Muscle of back (tissue), 11 donors: ENCODE data around the gene DSCAM. TPM values are rescaled to one million over a fixed set of nuclear protein-coding genes. Genes with fewer than 3 reads are reported as not detected.

ENCODE experiments used
- DNase-seq, 3 donors: peaks; one replicate each; pipeline versions ENCODE4 v3.0.0 to v3.0.0-alpha.2; 2013
- polyA plus RNA-seq, 10 donors: library from polyadenylated mRNA; unstranded; fragments of 120-200 nt; gene quantifications; one replicate each; pipeline ENCODE4 v1.2.1, GENCODE V29; 2013; ENCODE audit not compliant: insufficient read length in 10 of 10

Gene DSCAM
- polyA plus RNA-seq, 10 donors = 0.57 to 3.1 (median 1.7) TPM

DNA sequence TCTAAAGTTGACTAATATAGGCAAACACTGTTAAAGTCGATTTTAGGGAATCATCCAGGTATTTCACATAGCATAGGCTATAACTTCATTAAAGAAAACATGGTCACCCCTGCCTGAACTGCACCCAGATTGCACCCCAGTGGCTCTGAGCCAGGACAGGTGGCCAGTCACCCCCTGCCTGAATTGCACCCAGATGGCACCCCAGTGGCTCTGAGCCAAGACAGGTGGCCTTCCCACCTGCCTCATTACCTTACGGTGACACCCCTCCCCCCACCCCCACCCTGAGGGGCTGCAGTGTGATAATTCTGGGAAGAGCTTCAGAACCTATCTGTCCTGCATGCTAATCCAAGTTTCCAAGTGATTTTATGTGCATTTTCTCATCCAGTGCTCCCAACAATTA, 78.9 kb downstream of the DSCAM start:
- DNase-seq = no peak

DNA sequence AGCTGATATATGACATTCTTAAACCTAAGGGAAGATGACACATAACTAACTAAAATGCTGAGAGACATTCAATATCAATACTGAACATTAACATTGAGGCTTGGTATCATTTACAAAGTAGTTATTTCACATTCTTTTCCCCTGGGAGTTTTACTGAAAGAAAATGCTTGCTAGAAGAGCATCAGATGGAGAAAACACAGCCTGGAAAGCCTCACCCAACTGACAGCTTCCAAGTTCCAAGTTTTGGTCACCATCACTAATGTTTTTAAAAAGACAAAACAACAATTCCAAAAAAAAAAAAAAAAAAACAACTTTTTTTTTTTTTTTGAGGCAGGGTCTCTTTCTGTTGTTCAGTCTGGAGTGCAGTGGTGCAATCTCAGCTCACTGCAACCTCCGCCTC, 80.6 kb downstream of the DSCAM start:
- DNase-seq = no peak

DNA sequence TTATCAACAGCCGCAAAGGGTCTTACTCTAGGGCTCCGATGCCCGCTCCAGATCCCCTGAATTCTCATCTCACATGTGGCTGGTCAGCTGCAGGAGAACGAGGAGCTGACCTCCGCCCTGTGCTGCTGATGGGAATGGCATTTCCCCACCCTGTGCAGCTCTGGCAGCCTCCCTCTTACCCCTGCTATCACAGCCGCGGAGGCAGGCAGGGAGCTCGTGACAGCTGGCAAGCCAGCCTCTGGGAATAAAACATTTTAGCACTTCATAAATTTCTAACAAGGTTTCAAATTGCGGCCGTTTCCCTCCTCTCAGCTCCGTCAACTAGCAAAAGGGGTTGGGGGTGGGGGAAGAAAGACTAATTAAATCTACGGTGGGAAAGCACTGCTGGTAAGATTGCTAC, 81.1 kb downstream of the DSCAM start:
- DNase-seq = peak; percentile 10 to 38 (median 25)

DNA sequence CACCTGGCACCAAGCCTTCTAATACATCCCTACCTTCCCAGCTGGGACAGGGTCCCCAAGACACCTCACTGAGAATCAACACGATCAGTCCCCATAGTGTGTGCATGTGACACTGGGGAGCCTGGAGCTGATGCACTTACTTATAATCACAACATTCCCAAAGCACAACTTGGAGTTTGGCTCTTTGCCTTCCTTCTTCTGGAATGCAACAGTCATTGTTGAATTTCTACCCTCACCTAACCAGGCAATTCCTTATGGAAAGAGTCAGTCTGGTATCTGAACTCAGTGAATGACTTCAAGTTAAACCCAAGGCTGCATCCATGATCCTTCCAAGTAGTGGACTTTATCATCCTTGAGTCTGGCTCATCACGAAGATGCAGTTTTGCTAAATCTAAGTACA, 86.1 kb downstream of the DSCAM start:
- DNase-seq = peak in 1 of 3 donors; percentile 20

DNA sequence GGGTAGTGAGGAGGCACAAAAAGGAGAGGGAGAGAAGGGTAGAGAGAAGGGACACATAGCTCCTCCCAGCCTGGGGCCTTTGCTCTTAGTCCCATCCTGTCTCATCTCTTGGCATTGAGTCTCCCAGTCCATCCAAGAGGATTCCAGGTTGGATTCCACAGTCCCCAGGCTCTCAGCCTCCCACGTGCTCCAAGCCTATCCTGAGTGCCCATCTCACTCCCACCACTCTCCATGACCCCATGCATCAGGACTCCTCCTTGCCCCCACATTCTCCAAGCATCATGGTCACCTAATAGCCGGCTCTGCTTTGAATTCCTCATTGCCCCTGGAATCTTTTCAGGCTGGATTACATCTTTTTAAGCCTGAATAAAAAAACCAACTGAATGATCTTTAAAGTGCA, 87.9 kb downstream of the DSCAM start:
- no peak for DNase-seq

DNA sequence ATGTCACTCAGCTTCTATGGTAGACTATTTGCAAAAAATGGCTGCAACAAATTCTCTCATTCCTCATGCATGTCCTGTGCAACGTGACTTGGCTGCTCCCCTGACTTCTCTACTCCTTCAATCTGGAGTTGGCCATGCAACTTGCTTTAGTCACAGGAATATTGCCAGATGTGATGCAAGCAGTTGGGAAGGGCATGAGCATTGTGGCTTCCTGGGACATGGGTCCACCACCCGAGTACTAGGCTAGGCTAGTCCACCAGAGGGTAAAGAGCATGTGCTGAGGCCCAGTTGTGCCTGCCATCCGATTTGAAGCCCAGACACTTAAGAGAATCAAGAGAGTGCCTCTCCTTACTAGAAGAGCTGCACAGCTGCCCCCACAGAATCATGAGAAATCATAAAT, 89.6 kb downstream of the DSCAM start:
- no peak for DNase-seq

DNA sequence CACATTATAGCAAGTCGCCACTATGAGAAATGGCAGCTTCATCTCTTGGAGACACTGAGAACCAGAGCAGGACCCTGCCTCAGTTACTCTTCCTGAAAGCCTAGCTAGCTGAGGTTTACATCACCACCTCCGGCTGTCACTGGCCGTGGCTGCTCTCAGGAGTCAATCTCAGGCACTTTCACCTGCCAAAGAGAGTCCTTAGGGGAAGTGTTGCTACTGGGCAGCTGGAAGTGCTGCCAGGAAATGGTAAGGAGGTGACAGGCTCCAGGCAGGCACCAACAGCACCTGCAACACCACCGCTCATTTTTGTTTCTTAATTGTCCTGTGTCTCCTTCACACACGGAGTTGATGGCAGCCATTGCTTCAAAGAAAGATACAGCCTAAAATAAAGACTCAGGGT, 92.5 kb downstream of the DSCAM start:
- DNase-seq = no peak

DNA sequence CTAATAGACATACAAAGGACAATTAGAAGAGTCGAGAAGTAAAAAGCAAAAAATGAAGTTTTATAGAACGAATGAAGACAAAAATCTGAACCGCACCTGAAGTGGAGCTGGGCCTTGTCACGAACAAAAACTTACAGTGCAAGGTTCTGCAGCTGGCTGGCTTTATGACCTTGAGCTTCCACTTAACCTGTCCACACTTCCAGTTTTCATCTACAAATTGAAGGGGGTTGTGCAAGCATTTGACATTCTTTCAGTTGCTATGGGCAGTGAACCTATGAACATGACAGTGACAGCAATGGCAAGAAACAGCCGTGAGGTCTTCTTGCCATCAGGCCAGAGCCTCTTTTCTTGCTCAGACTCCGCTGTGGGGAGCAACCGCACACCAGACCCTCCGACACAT, 93.2 kb downstream of the DSCAM start:
- DNase-seq = no peak

DNA sequence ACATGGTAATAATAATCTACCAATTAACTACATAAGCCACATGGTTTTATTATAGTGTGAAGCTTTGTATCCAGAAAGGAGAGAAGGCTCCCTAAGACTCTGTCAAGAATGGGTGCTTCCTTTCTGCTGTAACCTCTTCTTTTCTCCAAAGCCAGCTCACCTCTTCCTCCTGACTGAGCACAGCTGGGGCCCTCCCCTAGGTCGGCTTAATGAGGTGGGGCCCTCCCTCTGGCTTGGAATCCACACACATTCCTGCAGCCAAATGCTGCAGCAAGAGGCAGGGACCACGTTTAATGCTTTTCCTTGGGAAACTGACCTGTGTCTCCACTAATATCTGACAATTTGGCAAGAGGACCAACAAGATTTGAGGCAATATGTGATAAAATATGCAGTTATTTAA, 94.8 kb downstream of the DSCAM start:
- no peak for DNase-seq

DNA sequence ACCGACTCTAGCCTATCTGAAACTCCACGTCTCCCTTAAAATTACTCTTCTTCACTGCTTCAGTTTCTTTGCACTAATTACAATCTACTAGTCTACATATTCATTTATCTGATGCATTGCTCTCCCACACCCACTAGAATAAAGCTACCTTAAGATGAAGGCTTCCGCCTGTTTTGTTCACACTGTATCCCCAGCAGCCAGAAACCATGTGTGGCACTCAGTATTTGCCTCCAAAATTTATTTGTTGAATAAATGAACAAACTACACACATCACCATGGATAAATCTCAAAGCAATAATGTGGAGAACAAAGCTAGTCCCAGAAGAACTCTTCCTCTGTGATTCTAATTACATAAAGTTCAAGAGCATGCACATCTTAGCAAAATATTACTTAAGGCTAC, 95.7 kb downstream of the DSCAM start:
- DNase-seq = no peak

DNA sequence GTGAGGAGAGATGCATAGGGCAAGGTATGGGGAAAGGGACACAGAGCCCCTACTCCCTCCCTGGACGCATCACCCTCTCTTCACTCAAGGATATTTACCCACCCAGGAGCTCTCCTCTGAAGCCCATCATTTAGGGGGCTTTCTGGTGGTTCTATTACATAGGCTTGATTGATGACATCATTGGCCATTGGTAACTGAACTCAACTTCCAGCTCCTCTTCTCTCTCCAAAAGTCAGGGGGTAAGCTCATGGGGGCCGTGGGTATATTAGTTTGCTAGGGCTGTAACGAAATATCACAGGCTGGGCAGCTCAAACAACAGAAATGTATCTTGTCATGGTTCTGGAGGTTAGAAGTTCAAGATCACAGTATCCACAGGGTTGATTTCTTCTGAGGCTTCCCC, 110.8 kb downstream of the DSCAM start:
- DNase-seq = no peak

DNA sequence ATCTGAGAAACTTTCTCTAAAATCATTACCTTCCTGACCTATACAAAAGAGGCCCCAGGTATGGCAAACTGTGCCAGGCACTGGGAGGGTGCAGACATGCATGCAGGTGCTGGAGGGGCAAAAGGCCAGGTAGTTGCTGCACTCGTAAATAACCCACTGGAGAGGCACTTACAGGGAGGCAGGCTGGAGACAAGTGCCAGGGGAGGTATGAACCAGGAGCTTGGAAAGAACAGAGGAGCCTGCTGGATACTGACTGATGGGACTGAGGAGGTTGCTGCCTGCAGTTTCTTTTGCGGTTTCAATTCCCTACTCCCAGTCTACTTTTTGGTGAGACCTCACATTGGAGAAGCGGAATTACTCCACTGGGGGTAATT, 113.9 kb downstream of the DSCAM start:
- DNase-seq = no peak

DNA sequence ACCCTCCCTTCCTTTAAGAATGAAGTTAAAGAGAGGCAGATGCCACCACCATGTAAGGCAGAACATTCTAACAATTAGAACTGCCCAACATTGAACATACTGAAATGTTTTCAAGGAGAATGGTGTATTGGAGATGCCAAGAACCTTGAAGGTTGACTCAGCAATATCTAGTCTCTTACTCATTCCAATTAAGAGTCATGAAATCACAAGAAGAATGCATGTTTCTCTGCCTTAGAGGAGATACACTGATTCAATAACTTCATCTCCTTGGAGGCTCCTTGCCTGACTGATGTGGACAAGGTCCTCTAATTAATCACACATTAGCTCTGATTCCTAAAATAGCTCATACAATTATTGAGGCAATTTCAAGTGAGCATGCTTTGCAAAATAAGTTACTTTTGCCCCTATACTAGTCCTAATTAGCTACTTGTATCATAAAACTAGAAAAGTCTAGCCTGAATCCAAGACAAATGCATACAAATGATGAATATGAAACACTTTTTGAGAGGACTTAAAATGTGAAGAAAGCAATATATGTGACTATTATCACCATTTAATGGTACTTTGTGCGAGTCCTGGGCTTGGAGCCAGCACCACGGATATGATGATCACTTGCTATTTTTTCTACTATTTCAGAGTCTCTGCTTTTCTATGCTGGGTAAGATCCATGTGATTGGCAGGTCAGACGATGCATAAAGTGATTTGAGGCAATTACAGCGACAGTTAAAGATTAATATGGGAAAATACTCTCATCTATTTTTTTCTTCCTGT, 114.5 kb downstream of the DSCAM start:
- peak in 1 of 3 donors; percentile 62 for DNase-seq

DNA sequence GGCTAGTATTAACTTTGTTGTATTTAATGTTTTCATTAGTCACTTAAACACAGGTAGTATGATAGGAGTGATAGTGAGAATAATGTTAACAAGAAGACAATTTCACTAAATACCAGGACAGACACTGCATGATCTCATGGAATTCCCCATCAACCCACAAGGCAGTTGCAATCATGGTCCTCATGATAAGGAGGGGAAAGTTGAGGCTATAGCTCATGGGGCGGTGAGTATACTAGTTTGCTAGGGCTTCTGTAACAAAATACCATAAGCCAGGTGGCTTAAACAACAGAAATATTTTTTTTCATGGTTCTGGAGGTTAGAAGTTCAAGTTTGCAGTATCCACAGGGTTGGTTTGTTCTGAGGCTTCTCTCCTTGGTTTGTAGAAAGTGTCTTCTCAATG, 115.8 kb downstream of the DSCAM start:
- no peak for DNase-seq

DNA sequence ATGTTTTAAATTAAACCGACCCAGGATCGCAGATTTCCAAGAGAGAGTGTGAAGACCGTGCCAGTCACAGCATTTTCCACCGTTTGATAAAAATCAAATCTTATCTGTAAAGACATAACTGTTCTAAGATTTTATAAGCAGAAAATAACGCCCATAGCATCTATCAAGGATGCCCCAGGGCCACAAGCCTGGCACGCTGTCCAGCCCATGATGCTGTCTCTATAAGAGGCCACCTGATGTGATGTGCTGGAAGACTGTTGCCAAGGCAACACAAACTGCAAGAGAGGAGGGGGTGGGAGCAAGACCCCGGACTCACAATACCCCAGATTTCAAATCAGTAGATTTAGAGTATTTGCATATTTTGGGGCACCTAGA, 116.5 kb downstream of the DSCAM start:
- no peak for DNase-seq

DNA sequence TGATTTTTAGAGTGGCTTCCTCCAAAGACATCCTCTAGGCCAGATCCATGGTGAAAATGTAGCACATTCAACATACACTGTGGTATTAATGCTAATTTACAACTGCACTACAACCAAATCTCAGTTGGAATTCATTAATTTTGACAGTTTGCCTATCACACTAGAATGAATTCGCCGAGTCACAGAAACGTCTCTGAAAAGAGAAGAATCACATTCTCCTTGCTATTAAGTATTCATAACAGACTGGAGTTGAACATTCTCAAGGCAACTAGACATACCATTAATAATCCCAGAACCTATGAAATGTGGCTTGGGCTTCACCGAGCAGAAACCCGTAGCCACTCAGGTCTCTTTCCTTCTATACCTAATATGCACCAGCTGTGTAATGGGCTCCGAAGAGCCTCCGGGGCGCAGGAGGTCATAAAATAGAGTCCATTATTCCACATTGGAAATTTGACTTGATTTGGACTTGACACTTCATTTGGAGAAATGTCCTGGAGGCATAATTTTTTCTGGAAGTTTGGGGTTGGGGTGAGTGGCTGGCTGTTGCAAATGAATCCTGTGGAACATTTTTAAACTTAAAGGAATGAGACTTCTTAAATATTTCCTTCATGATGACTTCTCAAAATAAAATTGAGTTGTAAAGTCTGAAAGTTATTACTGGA, 117.1 kb downstream of the DSCAM start:
- DNase-seq = no peak

DNA sequence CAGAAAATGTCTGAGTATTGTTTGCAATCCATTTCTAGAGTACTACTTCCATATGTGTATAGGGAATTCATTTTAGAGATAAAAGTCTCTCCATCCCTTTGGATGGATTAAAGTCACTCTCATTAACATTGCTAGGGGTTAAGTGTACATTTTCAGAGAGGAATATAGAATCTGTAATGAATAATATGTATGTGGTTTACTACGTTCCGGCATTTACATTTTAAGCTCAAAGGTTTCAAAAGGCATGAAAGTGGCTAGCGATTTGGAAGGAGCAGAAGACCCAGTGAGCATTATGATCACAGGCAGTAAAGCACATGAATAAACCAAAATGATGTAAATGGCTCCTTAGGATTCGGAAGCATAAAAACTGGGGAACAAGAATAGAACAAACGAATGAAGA, 123.0 kb downstream of the DSCAM start:
- DNase-seq = no peak

DNA sequence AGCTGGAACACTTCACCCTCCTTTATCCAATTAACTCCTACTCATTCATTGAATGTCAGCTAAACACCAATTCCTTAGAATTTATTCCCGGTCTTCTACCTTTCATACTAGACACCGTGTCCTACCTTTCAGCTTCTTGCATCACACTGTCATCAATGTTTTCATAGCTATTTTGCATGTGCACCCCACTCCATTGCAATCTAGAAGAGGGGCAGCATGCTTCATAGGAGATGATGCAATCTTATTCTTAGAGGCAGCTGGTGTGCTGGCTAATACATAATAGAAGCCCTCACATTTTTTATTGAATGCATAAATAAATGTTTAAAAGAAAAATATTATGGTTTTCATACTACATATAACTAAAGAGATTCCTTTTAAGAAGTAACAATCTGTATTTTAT, 123.6 kb downstream of the DSCAM start:
- no peak for DNase-seq

DNA sequence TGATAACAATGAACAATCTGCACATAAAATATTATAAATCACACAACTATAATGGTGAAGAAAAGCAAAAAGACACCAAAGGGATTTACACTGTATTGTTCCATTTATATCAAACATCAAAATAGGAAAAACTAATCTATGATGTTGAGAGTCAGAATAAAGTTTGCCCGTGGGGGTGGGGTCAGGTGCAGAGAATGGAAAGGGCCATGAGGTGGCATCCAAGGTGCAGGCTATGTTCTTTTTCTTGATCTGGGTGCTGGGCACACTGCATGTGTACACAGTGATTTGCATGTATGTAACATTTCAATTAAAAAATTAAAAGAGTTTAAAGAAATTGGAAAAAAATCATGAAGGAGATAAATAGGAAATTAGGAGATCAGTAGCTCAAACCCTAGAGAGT, 127.3 kb downstream of the DSCAM start:
- DNase-seq = no peak

DNA sequence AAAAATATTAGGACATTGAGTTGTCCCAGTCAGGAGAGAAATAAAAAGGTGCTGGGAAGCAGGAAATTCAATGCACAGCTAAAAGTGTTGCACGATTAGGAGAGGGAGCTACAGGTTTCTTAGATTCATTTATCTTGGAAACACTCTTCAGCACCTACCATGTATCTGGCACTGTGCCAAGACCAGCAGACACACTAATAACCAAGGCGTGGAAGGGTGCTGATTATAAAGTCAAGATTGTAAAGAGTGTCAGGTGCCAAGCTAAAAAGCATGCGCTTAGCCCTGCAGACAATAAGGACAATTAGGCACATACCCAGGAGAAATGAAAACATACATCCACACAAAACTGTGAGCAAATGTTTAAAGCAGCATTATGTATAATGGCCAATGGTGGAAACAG, 129.9 kb downstream of the DSCAM start:
- no peak for DNase-seq

DNA sequence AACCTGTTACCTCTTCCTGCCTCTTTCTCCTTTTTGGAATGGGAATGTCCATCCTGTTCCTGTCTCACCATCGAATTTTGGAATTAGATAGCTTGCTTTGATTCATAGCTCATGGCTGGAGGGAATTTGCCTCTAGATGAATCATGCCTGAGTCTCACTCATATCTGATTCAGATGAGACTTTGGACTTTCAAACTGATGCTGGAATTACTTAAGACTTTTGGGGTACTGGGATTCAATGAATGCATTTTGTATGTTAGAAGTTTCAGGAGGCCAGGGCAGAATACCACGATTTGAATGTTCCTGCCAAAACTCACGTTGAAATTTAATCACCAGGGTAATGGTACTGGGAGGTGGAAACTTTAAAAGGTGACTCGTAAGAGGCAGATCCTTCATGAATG, 132.4 kb downstream of the DSCAM start:
- no peak for DNase-seq

DNA sequence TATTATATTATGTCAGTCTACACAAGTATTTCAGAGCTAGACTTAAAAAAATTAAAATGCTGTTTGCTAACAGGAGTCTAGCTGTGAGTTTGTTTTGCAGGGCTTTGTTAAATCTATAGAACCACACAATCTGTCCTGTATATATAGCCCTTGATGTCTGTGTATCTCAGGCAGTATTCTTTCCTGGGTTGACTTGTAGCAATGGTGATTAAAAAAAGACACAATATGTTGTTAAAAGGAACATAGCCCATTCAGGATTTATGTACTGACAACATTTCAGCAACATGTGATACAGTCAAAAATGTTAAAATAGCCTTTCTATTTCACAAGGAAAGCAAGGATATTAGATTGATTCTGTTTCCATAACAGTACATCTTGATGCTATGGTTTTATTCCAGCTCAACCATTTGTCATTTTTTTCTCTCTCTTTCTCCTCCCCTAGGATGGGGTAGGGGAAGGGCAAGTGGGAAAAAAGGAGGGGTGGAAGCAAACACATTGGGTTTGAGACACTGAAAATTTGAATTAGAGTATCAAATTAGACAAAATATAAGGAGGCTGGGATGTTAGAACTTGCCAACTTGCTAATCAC, 139.2 kb downstream of the DSCAM start:
- DNase-seq = no peak

DNA sequence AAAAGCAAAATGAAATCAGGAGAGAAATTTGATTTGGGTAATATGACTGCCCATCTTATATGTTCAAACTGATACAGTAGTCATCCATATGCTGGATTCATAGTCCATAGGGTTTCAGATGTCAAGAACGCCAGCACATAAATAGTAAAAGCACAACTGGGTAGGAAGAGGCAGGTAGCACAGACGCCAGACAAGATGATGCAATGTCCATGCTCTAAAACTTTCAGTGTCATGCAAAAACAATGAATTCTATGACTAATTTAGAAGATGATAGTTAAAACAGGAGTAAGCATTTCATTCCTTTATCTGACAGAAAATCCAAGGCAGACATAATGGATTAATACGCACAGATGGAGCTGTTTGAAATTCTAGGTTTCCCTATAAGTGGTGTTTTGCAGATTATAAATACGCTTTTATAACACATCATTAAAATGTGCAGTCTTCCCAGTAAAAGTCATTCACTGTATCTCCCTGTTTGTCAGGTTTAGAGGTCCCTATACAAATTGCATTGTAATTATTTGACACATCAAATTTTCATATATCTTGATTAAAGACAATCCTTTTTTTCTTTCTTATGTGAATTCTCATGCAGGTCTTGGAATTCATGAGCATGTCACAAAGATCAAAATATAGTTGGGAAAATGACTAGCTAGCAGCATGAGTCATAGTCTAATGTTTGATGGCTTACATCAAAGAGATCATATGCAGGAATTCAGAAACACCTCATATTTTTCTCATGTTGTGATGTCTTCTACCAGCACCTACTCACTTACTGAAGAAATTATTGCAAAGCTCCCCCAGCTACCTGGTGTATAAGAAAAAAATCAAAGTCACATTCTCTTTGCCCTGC, 139.9 kb downstream of the DSCAM start:
- DNase-seq = no peak
